ENCODE data around the gene PRKD2. TPM values are rescaled to one million over a fixed set of nuclear protein-coding genes. Genes with fewer than 3 reads are reported as not detected.

Gene PRKD2
- total and polyA plus RNA-seq, 2 of the 8 experiments (the other 6 are each of a cell fraction or from before 2014, with no cell fraction given), result 24.4 to 63.8 TPM

- no peak overlapping the region for H3K14ac ChIP-seq (ENCODE audit: insufficient read length)
- no peak overlapping the region for H2BK5ac ChIP-seq (ENCODE audit: low read depth, low read length)
- peak overlapping the region; percentile 5; the same call in 1 of the 2 replicates for H3K18ac ChIP-seq (ENCODE audit: extremely low read depth, low read length)
- H3K4ac ChIP-seq (replicated peaks; ENCODE audit: insufficient read length, low read depth, low read length), result no peak overlapping the region
- no peaks in the 10 kb centered on the region for H3K79me2 ChIP-seq (ENCODE audit: control insufficient read depth in 1 of 2, insufficient read depth in 2 of 2, low read length in 2 of 2)
- no peak overlapping the region for H2BK120ac ChIP-seq (replicated peaks; ENCODE audit: low read depth, low read length)
- no peak overlapping the region for H4K5ac ChIP-seq (ENCODE audit: insufficient read length, low read depth, low read length)
- peaks cover 12% of the 10 kb centered on the region; the same call in 1 of the 2 replicates for H3K23me2 ChIP-seq (ENCODE audit: low read depth, low read length)
- ChIA-PET POLR2A (ENCODE audit: partially characterized antibody) (interaction anchor here (0.6 to 1.9 kb wide), 10 partner anchors 10 to 128 kb away, joined by 3 to 7 read pairs (median 3); partner anchors contain the start of genes PTGIR and SLC1A5), CTCF (ENCODE audit: partially characterized antibody) (interaction anchor here (1.5 to 18.2 kb wide), 4 partner anchors 12 to 130 kb away, joined by 6 to 341 read pairs (median 10); no protein-coding TSS in a partner anchor)
- H2BK12ac ChIP-seq (ENCODE audit: low read depth, low read length), result peak overlapping the region; percentile 62; the same call in 1 of the 2 replicates
- no peak overlapping the region for H3K27ac ChIP-seq (ENCODE audit: low read depth, low read length)
- no peak overlapping the region for H2AK5ac ChIP-seq (ENCODE audit: low read depth, low read length)
- H3K4me1 ChIP-seq (replicated peaks in 1 of 4; ENCODE audit: control insufficient read depth in 3 of 4, insufficient read depth in 4 of 4, low read length in 3 of 4), result peaks cover under 1 to 15% (median 10%) of the 10 kb centered on the region in 4 experiments
- WGBS, 2 experiments (ENCODE audit: extremely low coverage in 1 of 2, insufficient coverage in 1 of 2, insufficient read length in 1 of 2, insufficient replicate concordance in 2 of 2, low coverage in 1 of 2, low lambda C conversion rate in 2 of 2, missing lambda C conversion rate in 1 of 2), result 5% methylated on average over 12 of the region's 14 CpGs; no CpG with 5 or more reads in 1 of the 2 experiments
- DNase-seq (ENCODE audit: low read depth in 1 of 2, low spot score in 2 of 2) (peak in 1 of 2 experiments; percentile 72), FAIRE-seq (no peak)
- no peak overlapping the region for H3K56ac ChIP-seq (replicated peaks; ENCODE audit: insufficient read length, low read depth, low read length)
- H3K4me3 ChIP-seq (ENCODE audit: extremely low read depth in 1 of 4, insufficient read depth in 2 of 4, low read depth in 3 of 4, low read length in 4 of 4), result peak overlapping the region; percentile 47 to 71 (median 54)
- 0 out of 2 replicates have a peak overlapping the region, but pooled peaks have one; percentile 53 for H2BK15ac ChIP-seq (ENCODE audit: low read length)
- H4K8ac ChIP-seq (ENCODE audit: extremely low read depth, insufficient read depth, low read length), result no peak overlapping the region
- no peak overlapping the region for H3K9ac ChIP-seq (replicated peaks in 1 of 4; ENCODE audit: extremely low read depth in 1 of 4, low read depth in 3 of 4, low read length in 3 of 4)
- H4K20me1 ChIP-seq (replicated peaks in 1 of 2; ENCODE audit: control insufficient read depth in 1 of 2, insufficient read depth in 2 of 2, low read length in 2 of 2), result peaks cover 0 to 2% of the 10 kb centered on the region in 2 experiments
- no peaks in the 10 kb centered on the region for H3K79me1 ChIP-seq (ENCODE audit: low read depth, low read length)
- no peak overlapping the region for H2AFZ ChIP-seq (ENCODE audit: low read length)
- H3K4me2 ChIP-seq (ENCODE audit: insufficient read depth in 1 of 2, low read depth in 2 of 2, low read length in 2 of 2), result peak overlapping the region; percentile 87 to 98
- H4K91ac ChIP-seq (replicated peaks; ENCODE audit: insufficient read length, low read length), result no peak overlapping the region
- H3K36me3 ChIP-seq (ENCODE audit: control insufficient read depth in 2 of 4, insufficient read depth in 4 of 4, low read length in 3 of 4), result no peaks in the 10 kb centered on the region
- no peak overlapping the region for H3K23ac ChIP-seq (ENCODE audit: insufficient read length)
- H3K27me3 ChIP-seq (replicated peaks in 1 of 4; ENCODE audit: control insufficient read depth in 3 of 4, extremely low read depth in 1 of 4, insufficient read depth in 3 of 4, low read length in 3 of 4), result peaks cover 0 to 17% (median 11%) of the 10 kb centered on the region in 4 experiments; a peak in 4 of 7 replicates
- H2BK20ac ChIP-seq (ENCODE audit: low read length), result no peak overlapping the region
- no peaks in the 10 kb centered on the region for H3K9me3 ChIP-seq (ENCODE audit: insufficient read depth in 2 of 2, low read depth in 1 of 2, low read length in 1 of 2)
- TF ChIP-seq SP4 (IDR thresholded peaks at IDR 0.05; ENCODE audit: low read length) (no peak), TAF7 (optimal IDR thresholded peaks at IDR 0.05; ENCODE audit: borderline replicate concordance, low read depth, low read length) (no peak), EGR1 (IDR thresholded peaks at IDR 0.05; ENCODE audit: borderline replicate concordance, low read depth, low read length) (no peak), SUZ12 (IDR thresholded peaks at IDR 0.05; ENCODE audit: low read length) (peak; percentile 31; the same call in 1 of the 2 replicates), CEBPB (IDR thresholded peaks at IDR 0.05; ENCODE audit: low read depth, low read length) (no peak), PHF8 (conservative IDR thresholded peaks at IDR 0.05; ENCODE audit: low read depth, low read length) (no peak), SRF (IDR thresholded peaks at IDR 0.05; ENCODE audit: low read depth, low read length) (no peak), JUND (IDR thresholded peaks at IDR 0.05; ENCODE audit: low read length) (no peak), EZH2 (IDR thresholded peaks at IDR 0.05; ENCODE audit: low read depth, low read length, severe bottlenecking) (peak; percentile 14), RXRA (IDR thresholded peaks at IDR 0.05; ENCODE audit: insufficient read depth, low read depth, low read length) (no peak), KDM1A (IDR thresholded peaks at IDR 0.05; ENCODE audit: borderline replicate concordance, low read length) (peak; percentile 77; the same call in 1 of the 2 replicates), NRF1 (IDR thresholded peaks at IDR 0.05; ENCODE audit: low read depth, low read length) (no peak), SAP30 (IDR thresholded peaks at IDR 0.05; ENCODE audit: insufficient read depth, insufficient replicate concordance, low read length) (peak; percentile 70)
Measured at GRCh38 chr19:46660008-46660517, 56.9 kb downstream of the PRKD2 start.

Measured in H1 (cell line).